Measurements from ENCODE around the gene SEZ6L.

DNA sequence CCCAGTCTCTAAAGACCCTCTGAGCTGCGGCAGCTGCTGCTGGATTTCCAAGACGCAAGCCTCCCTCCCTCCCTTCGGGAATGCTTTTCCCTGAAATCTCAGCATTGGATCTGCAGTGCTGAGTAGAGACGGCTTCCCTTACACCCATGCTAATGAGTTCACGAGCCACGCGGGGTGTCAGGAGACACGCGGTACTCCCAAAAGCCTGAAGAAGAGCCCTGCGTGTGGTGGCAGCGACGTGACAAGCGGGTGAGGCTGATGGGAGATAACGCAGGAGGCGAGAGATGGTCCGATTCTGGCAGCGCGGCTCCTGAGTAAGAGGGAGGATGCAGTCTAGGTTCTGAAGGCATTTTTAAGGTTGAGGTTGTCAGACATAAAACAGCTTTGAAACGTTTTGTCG, 185.4 kb downstream of the SEZ6L start:
- no peak for TF ChIP-seq EZH2 (IDR thresholded peaks at IDR 0.05; ENCODE audit: insufficient read depth, low read length)
- TF ChIP-seq, protein P1, sequence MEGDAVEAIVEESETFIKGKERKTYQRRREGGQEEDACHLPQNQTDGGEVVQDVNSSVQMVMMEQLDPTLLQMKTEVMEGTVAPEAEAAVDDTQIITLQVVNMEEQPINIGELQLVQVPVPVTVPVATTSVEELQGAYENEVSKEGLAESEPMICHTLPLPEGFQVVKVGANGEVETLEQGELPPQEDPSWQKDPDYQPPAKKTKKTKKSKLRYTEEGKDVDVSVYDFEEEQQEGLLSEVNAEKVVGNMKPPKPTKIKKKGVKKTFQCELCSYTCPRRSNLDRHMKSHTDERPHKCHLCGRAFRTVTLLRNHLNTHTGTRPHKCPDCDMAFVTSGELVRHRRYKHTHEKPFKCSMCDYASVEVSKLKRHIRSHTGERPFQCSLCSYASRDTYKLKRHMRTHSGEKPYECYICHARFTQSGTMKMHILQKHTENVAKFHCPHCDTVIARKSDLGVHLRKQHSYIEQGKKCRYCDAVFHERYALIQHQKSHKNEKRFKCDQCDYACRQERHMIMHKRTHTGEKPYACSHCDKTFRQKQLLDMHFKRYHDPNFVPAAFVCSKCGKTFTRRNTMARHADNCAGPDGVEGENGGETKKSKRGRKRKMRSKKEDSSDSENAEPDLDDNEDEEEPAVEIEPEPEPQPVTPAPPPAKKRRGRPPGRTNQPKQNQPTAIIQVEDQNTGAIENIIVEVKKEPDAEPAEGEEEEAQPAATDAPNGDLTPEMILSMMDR (IDR thresholded peaks at IDR 0.05; ENCODE audit: insufficient read depth, low read depth, low read length) = no peak
